ENCODE results near the gene ZBED2. TPM values are rescaled to one million over a fixed set of nuclear protein-coding genes. Genes with fewer than 3 reads are reported as not detected.
A peak's percentile ranks its signal among the peaks of the same experiment; 100 is the strongest.
"Not testable (repeated sequence)": the region's sequence is repeated elsewhere in the genome, so short reads cannot be mapped to it uniquely, and the experiment has no call there.

Gene ZBED2
- total RNA-seq, 2 experiments from 2014 or later, result 609 to 610 TPM

GRCh38 chr3:111577798-111578685 is 17.1 kb downstream of the ZBED2 start:
- POLR2A ChIA-PET, result interaction anchor here (0.6 to 2.3 kb wide), 9 partner anchors 9 to 402 kb away, joined by 3 to 18 read pairs (median 5); partner anchors contain the start of gene ZBED2
- H3K4me3 Mint-ChIP-seq, result peak overlapping the region; percentile 35

GRCh38 chr3:111577113-111577512 is 18.0 kb downstream of the ZBED2 start:
- no peaks in the 10 kb centered on the region for H3K9me3 Mint-ChIP-seq
- H3K4me3 Mint-ChIP-seq, result no peak overlapping the region
- no peak for DNase-seq
- ChIA-PET CTCF (interaction anchor here (0.7 to 4.5 kb wide), 12 partner anchors 14 to 391 kb away, joined by 3 to 128 read pairs (median 12); partner anchors contain the start of gene ZBED2), POLR2A (interaction anchor here (1.2 to 2.3 kb wide), 3 partner anchors 14 to 403 kb away, joined by 3 to 18 read pairs (median 15); no protein-coding TSS in a partner anchor)
- H3K27me3 Mint-ChIP-seq, result no peaks in the 10 kb centered on the region
- H3K4me1 Mint-ChIP-seq (ENCODE audit: low read depth), result peaks cover 73% of the 10 kb centered on the region
- intact Hi-C loops (cut with micrococcal nuclease), result loop anchor here (1.0 to 5.0 kb wide), 2 partner anchors 28 to 115 kb away; no protein-coding TSS in a partner anchor
- H3K27ac Mint-ChIP-seq, result peak overlapping the region; percentile 55
- peaks cover 61% of the 10 kb centered on the region for H3K36me3 Mint-ChIP-seq

More at GRCh38 chr3:111577798-111578685, 17.1 kb downstream of the ZBED2 start:
- intact Hi-C loops (cut with micrococcal nuclease), result loop anchor here (1.0 to 5.0 kb wide), 5 partner anchors 13 to 114 kb away; no protein-coding TSS in a partner anchor
- Mint-ChIP-seq H3K4me1 (ENCODE audit: low read depth) (peaks cover 73% of the 10 kb centered on the region), H3K27me3 (no peaks in the 10 kb centered on the region), H3K9me3 (peaks cover 2% of the 10 kb centered on the region), H3K27ac (peak overlapping the region; percentile 83), H3K36me3 (peaks cover 71% of the 10 kb centered on the region)
- CTCF ChIA-PET, result interaction anchor here (0.7 to 4.5 kb wide), 29 partner anchors 9 to 390 kb away, joined by 3 to 128 read pairs (median 6); partner anchors contain the start of gene ZBED2
- no peak for DNase-seq

- Mint-ChIP-seq H3K27me3 (no peaks in the 10 kb centered on the region), H3K9me3 (no peaks in the 10 kb centered on the region), H3K4me3 (no peak overlapping the region), H3K36me3 (peaks cover 40% of the 10 kb centered on the region), H3K27ac (peak overlapping the region; percentile 81), H3K4me1 (ENCODE audit: low read depth) (peaks cover 65% of the 10 kb centered on the region)
- CTCF ChIA-PET, result interaction anchor here (1.2 to 4.7 kb wide), 3 partner anchors 26 to 47 kb away, joined by 3 to 39 read pairs (median 5); no protein-coding TSS in a partner anchor
- intact Hi-C loops (cut with micrococcal nuclease), result loop anchor here (1.0 kb wide), 1 partner anchor 24 kb away; no protein-coding TSS in a partner anchor
- peak; percentile 70 for DNase-seq
- POLR2A ChIA-PET, result interaction anchor here (1.0 to 1.7 kb wide), 2 partner anchors 21 to 38 kb away, joined by 3 to 5 read pairs; no protein-coding TSS in a partner anchor
Measured at GRCh38 chr3:111571907-111572460, 23.2 kb downstream of the ZBED2 start.

- H3K9me3 Mint-ChIP-seq, result no peaks in the 10 kb centered on the region
- no peaks in the 10 kb centered on the region for H3K27me3 Mint-ChIP-seq
- H3K36me3 Mint-ChIP-seq, result peaks cover 36% of the 10 kb centered on the region
- no peak overlapping the region for H3K27ac Mint-ChIP-seq
- CTCF ChIA-PET, result interaction anchor here (1.4 kb wide), 1 partner anchor 46 kb away, joined by 6 read pairs; no protein-coding TSS in a partner anchor
- peaks cover 64% of the 10 kb centered on the region for H3K4me1 Mint-ChIP-seq (ENCODE audit: low read depth)
- intact Hi-C loops (cut with micrococcal nuclease), result no loop called here
- no peak for DNase-seq
- no peak overlapping the region for H3K4me3 Mint-ChIP-seq
- POLR2A ChIA-PET, result interaction anchor here (0.7 to 1.0 kb wide), 2 partner anchors 23 to 39 kb away, joined by 3 read pairs; no protein-coding TSS in a partner anchor
Measured at GRCh38 chr3:111571282-111571681, 23.9 kb downstream of the ZBED2 start.

GRCh38 chr3:111570404-111571030 is 24.6 kb downstream of the ZBED2 start:
- Mint-ChIP-seq H3K27ac (no peak overlapping the region), H3K9me3 (no peaks in the 10 kb centered on the region), H3K36me3 (peaks cover 33% of the 10 kb centered on the region), H3K27me3 (no peaks in the 10 kb centered on the region), H3K4me3 (no peak overlapping the region), H3K4me1 (ENCODE audit: low read depth) (peaks cover 68% of the 10 kb centered on the region)
- ChIA-PET CTCF (interaction anchor here (1.4 kb wide), 1 partner anchor 47 kb away, joined by 6 read pairs; no protein-coding TSS in a partner anchor), POLR2A (interaction anchor here (0.7 to 1.0 kb wide), 2 partner anchors 22 to 40 kb away, joined by 3 read pairs; no protein-coding TSS in a partner anchor)
- no peak for DNase-seq
- intact Hi-C loops (cut with micrococcal nuclease), result no loop called here

GRCh38 chr3:111568911-111569310 is 26.2 kb downstream of the ZBED2 start:
- Mint-ChIP-seq H3K4me3 (no peak overlapping the region), H3K27me3 (no peaks in the 10 kb centered on the region), H3K27ac (no peak overlapping the region), H3K4me1 (ENCODE audit: low read depth) (peaks cover 74% of the 10 kb centered on the region), H3K36me3 (peaks cover 26% of the 10 kb centered on the region), H3K9me3 (no peaks in the 10 kb centered on the region)
- ChIA-PET CTCF (interaction anchor here (1.1 to 3.1 kb wide), 2 partner anchors 9 to 47 kb away, joined by 3 to 13 read pairs; no protein-coding TSS in a partner anchor), POLR2A (interaction anchor here (0.6 kb wide), 1 partner anchor 48 kb away, joined by 3 read pairs; no protein-coding TSS in a partner anchor)
- no peak for DNase-seq
- intact Hi-C loops (cut with micrococcal nuclease), result no loop called here

GRCh38 chr3:111568355-111568754 is 26.8 kb downstream of the ZBED2 start:
- peaks cover 74% of the 10 kb centered on the region for H3K4me1 Mint-ChIP-seq (ENCODE audit: low read depth)
- intact Hi-C loops (cut with micrococcal nuclease), result no loop called here
- peaks cover 23% of the 10 kb centered on the region for H3K36me3 Mint-ChIP-seq
- no peak overlapping the region for H3K27ac Mint-ChIP-seq
- ChIA-PET POLR2A (no interaction called here), CTCF (interaction anchor here (3.1 kb wide), 1 partner anchor 48 kb away, joined by 13 read pairs; no protein-coding TSS in a partner anchor)
- no peaks in the 10 kb centered on the region for H3K27me3 Mint-ChIP-seq
- DNase-seq, result no peak
- H3K4me3 Mint-ChIP-seq, result no peak overlapping the region
- H3K9me3 Mint-ChIP-seq, result no peaks in the 10 kb centered on the region

- Mint-ChIP-seq H3K36me3 (peaks cover 26% of the 10 kb centered on the region), H3K27ac (no peak overlapping the region), H3K4me1 (ENCODE audit: low read depth) (peaks cover 71% of the 10 kb centered on the region), H3K27me3 (no peaks in the 10 kb centered on the region), H3K4me3 (no peak overlapping the region), H3K9me3 (no peaks in the 10 kb centered on the region)
- POLR2A ChIA-PET, result no interaction called here
- no peak for DNase-seq
- CTCF ChIA-PET, result interaction anchor here (3.1 kb wide), 1 partner anchor 49 kb away, joined by 13 read pairs; no protein-coding TSS in a partner anchor
- intact Hi-C loops (cut with micrococcal nuclease), result no loop called here
Measured at GRCh38 chr3:111566844-111567243, 28.3 kb downstream of the ZBED2 start.

GRCh38 chr3:111561902-111562301 is 33.2 kb downstream of the ZBED2 start:
- CTCF ChIA-PET, result interaction anchor here (1.8 kb wide), 1 partner anchor 16 kb away, joined by 8 read pairs; no protein-coding TSS in a partner anchor
- H3K4me3 Mint-ChIP-seq; H3K36me3 Mint-ChIP-seq; H3K27ac Mint-ChIP-seq; intact Hi-C loops (cut with micrococcal nuclease); POLR2A ChIA-PET; H3K27me3 Mint-ChIP-seq; H3K9me3 Mint-ChIP-seq; DNase-seq: not testable (repeated sequence)
- H3K4me1 Mint-ChIP-seq (ENCODE audit: low read depth), result peaks cover 34% of the 10 kb centered on the region

GRCh38 chr3:111548756-111549155 is 46.4 kb downstream of the ZBED2 start:
- intact Hi-C loops (cut with micrococcal nuclease), result loop anchor here (1.0 to 5.0 kb wide), 5 partner anchors 24 to 429 kb away; partner anchors contain the start of genes ABHD10 and ZBED2
- Mint-ChIP-seq H3K27ac (no peak overlapping the region), H3K36me3 (peaks cover 22% of the 10 kb centered on the region), H3K4me3 (no peak overlapping the region), H3K27me3 (no peaks in the 10 kb centered on the region), H3K4me1 (ENCODE audit: low read depth) (peaks cover 37% of the 10 kb centered on the region), H3K9me3 (no peaks in the 10 kb centered on the region)
- no peak for DNase-seq
- ChIA-PET CTCF (interaction anchor here (0.8 to 5.0 kb wide), 6 partner anchors 9 to 142 kb away, joined by 3 to 48 read pairs (median 4); no protein-coding TSS in a partner anchor), POLR2A (interaction anchor here (0.8 to 6.4 kb wide), 7 partner anchors 22 to 62 kb away, joined by 3 to 87 read pairs (median 7); partner anchors contain the start of gene ZBED2)

- CTCF ChIA-PET, result interaction anchor here (0.8 to 5.0 kb wide), 11 partner anchors 9 to 170 kb away, joined by 3 to 48 read pairs (median 4); partner anchors contain the start of gene ZBED2
Measured at GRCh38 chr3:111548092-111548491, 47.1 kb downstream of the ZBED2 start.

More at GRCh38 chr3:111548092-111548491, 47.1 kb downstream of the ZBED2 start:
- peaks cover 24% of the 10 kb centered on the region for H3K36me3 Mint-ChIP-seq
- intact Hi-C loops (cut with micrococcal nuclease), result loop anchor here (1.0 to 5.0 kb wide), 5 partner anchors 24 to 429 kb away; partner anchors contain the start of genes ABHD10 and ZBED2
- no peak overlapping the region for H3K4me3 Mint-ChIP-seq
- no peaks in the 10 kb centered on the region for H3K27me3 Mint-ChIP-seq
- peaks cover 41% of the 10 kb centered on the region for H3K4me1 Mint-ChIP-seq (ENCODE audit: low read depth)
- POLR2A ChIA-PET, result interaction anchor here (0.8 to 6.4 kb wide), 15 partner anchors 9 to 734 kb away, joined by 3 to 87 read pairs (median 4); partner anchors contain the start of gene ZBED2
- no peak overlapping the region for H3K27ac Mint-ChIP-seq
- H3K9me3 Mint-ChIP-seq, result no peaks in the 10 kb centered on the region
- DNase-seq, result peak; percentile 17

Measured in activated CD4-positive, alpha-beta memory T cell treated with anti-CD3 and anti-CD28 coated beads for 36 hours (primary cell).